ENCODE measurements around the gene MYPN. TPM values are rescaled to one million over a fixed set of nuclear protein-coding genes. Genes with fewer than 3 reads are reported as not detected.

MYPN gene, protein sequence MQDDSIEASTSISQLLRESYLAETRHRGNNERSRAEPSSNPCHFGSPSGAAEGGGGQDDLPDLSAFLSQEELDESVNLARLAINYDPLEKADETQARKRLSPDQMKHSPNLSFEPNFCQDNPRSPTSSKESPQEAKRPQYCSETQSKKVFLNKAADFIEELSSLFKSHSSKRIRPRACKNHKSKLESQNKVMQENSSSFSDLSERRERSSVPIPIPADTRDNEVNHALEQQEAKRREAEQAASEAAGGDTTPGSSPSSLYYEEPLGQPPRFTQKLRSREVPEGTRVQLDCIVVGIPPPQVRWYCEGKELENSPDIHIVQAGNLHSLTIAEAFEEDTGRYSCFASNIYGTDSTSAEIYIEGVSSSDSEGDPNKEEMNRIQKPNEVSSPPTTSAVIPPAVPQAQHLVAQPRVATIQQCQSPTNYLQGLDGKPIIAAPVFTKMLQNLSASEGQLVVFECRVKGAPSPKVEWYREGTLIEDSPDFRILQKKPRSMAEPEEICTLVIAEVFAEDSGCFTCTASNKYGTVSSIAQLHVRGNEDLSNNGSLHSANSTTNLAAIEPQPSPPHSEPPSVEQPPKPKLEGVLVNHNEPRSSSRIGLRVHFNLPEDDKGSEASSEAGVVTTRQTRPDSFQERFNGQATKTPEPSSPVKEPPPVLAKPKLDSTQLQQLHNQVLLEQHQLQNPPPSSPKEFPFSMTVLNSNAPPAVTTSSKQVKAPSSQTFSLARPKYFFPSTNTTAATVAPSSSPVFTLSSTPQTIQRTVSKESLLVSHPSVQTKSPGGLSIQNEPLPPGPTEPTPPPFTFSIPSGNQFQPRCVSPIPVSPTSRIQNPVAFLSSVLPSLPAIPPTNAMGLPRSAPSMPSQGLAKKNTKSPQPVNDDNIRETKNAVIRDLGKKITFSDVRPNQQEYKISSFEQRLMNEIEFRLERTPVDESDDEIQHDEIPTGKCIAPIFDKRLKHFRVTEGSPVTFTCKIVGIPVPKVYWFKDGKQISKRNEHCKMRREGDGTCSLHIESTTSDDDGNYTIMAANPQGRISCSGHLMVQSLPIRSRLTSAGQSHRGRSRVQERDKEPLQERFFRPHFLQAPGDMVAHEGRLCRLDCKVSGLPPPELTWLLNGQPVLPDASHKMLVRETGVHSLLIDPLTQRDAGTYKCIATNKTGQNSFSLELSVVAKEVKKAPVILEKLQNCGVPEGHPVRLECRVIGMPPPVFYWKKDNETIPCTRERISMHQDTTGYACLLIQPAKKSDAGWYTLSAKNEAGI (N-terminal part only)
- total RNA-seq: 124 TPM
- long read RNA-seq, full-length matches to known transcripts: 3 of 145 reads
- long read RNA-seq, partial matches to known transcripts: 130 of 145 reads
- long read RNA-seq, other reads (novel, unspliced or antisense): 12 of 145 reads

DNA sequence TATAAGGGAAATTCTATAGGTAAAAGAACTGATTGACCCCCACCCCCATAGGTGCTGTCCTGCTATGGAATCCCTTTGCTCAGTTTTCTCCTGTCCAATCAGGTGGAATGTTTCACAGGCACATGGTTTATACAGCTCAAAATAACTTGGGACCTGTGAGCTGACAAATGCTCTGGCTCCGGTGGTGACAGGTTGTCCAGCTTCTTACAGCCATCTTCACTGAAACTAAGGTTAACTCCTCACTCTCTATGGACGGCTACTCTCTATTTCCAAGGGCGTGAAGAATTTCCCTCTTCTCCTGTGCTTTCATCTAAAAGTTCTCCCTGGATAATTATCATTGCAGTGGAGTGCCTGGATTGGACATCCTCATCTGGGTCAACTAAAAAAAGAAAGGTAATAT, at the start of gene MYPN:
Gene MYPN, plus strand, starts transcription at position 158 of the 400 bp plus-strand sequence. CDS start 11,951 bp downstream, outside the sequence.
- peak within 1 kb of the TSS; percentile 84 for H3K27ac ChIP-seq (replicated peaks)
- H3K27me3 ChIP-seq (ENCODE audit: low read depth): no peaks in the 10 kb centered on the region
- peak within 1 kb of the TSS; percentile 63 for H3K4me3 ChIP-seq
- H3K36me3 ChIP-seq: no peaks in the 10 kb centered on the region
- DNase-seq: no peak
- peaks cover 22% of the 10 kb centered on the region for H3K4me1 ChIP-seq
- TF ChIP-seq, protein P1, sequence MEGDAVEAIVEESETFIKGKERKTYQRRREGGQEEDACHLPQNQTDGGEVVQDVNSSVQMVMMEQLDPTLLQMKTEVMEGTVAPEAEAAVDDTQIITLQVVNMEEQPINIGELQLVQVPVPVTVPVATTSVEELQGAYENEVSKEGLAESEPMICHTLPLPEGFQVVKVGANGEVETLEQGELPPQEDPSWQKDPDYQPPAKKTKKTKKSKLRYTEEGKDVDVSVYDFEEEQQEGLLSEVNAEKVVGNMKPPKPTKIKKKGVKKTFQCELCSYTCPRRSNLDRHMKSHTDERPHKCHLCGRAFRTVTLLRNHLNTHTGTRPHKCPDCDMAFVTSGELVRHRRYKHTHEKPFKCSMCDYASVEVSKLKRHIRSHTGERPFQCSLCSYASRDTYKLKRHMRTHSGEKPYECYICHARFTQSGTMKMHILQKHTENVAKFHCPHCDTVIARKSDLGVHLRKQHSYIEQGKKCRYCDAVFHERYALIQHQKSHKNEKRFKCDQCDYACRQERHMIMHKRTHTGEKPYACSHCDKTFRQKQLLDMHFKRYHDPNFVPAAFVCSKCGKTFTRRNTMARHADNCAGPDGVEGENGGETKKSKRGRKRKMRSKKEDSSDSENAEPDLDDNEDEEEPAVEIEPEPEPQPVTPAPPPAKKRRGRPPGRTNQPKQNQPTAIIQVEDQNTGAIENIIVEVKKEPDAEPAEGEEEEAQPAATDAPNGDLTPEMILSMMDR (IDR thresholded peaks at IDR 0.05; ENCODE audit: borderline replicate concordance): no peak
- no peaks in the 10 kb centered on the region for H3K9me3 ChIP-seq (replicated peaks)
- intact Hi-C loops (cut with micrococcal nuclease): no loop called here

DNA sequence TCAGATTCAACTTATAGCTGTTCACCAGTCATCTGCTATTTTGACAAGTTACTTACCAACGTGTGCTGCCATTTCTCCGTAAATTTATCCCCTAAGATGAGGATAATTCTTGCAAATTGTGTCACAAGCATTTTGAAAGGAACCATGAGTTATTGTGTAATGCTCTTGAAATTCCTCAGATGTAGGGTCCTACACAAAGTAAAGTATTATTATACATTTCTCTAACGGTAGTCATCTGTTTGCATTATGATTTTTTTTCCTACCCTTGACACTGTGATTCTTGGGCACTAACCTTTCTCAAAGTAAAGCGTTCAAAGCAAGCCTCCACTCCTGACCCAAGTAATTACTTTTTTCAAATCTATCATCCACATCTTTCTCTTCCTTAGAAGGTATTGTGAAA, 42.3 kb upstream of the MYPN start:
- intact Hi-C loops (cut with micrococcal nuclease): no loop called here
- H3K36me3 ChIP-seq: peaks cover 19% of the 10 kb centered on the region

DNA sequence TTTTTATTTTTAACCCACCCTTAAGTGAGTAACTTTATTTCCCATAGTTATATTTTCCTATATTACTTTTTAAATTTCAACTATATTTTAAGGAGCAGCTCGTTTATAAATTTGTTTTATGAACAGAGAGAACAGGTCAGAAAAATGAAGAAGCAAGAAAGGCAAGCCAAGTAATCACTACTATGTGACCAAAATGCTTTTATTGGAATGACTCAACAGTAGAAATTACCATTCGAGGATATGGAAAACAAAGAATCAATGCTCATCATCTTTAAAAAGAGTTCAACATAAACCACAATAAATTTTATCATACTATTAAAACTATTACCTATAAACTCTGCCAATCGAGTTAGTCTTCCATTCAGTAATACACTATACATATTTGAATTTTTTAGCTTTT, 41.8 kb upstream of the MYPN start:
- intact Hi-C loops (cut with micrococcal nuclease): no loop called here
- Histone ChIP-seq H3K27ac (replicated peaks) (no peak overlapping the region), H3K36me3 (peaks cover 19% of the 10 kb centered on the region), H3K27me3 (ENCODE audit: low read depth) (no peaks in the 10 kb centered on the region), H3K4me3 (no peak overlapping the region), H3K4me1 (peaks cover 28% of the 10 kb centered on the region), H3K9me3 (replicated peaks) (no peaks in the 10 kb centered on the region)
- DNase-seq: no peak
- TF ChIP-seq, protein P1 (IDR thresholded peaks at IDR 0.05; ENCODE audit: borderline replicate concordance): no peak

More for the DNA sequence above, 42.3 kb upstream of the MYPN start:
- TF ChIP-seq, protein P1 (IDR thresholded peaks at IDR 0.05; ENCODE audit: borderline replicate concordance): no peak
- no peaks in the 10 kb centered on the region for H3K27me3 ChIP-seq (ENCODE audit: low read depth)
- H3K4me1 ChIP-seq: peaks cover 24% of the 10 kb centered on the region
- H3K9me3 ChIP-seq (replicated peaks): no peaks in the 10 kb centered on the region
- no peak overlapping the region for H3K4me3 ChIP-seq
- no peak overlapping the region for H3K27ac ChIP-seq (replicated peaks)
- no peak for DNase-seq

DNA sequence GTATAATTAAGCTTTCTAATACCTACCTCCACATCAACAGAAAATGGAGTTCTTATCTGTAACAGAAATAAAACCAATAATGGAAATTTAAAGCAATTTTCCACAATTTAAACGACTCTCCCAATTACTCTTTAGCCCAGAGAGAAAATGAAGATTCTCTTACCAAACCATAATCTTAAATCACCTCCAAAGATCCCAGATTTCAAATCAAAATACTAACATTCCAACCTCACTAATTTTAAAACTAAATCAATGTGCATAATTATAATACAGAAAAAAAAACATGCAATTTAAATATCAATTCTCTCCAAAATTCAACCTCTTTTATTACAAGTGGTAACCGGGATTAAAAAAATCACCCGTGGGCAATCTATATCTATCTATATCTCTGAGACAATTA, 35.7 kb upstream of the MYPN start:
- Histone ChIP-seq H3K9me3 (replicated peaks) (no peaks in the 10 kb centered on the region), H3K36me3 (peaks cover 8% of the 10 kb centered on the region), H3K27ac (replicated peaks) (peak overlapping the region; percentile 99), H3K4me3 (peak overlapping the region; percentile 96), H3K27me3 (ENCODE audit: low read depth) (no peaks in the 10 kb centered on the region), H3K4me1 (peaks cover 50% of the 10 kb centered on the region)
- intact Hi-C loops (cut with micrococcal nuclease): no loop called here
- no peak for DNase-seq
- TF ChIP-seq, protein P1 (IDR thresholded peaks at IDR 0.05; ENCODE audit: borderline replicate concordance): no peak
